ENCODE data around the gene ATP1B1. TPM values are rescaled to one million over a fixed set of nuclear protein-coding genes. Genes with fewer than 3 reads are reported as not detected.

The ATP1B1 gene
- total and polyA plus RNA-seq, 2 of the 8 experiments (the other 6 are each of a cell fraction or from before 2014, with no cell fraction given), result 16.3 to 76.5 TPM

DNA sequence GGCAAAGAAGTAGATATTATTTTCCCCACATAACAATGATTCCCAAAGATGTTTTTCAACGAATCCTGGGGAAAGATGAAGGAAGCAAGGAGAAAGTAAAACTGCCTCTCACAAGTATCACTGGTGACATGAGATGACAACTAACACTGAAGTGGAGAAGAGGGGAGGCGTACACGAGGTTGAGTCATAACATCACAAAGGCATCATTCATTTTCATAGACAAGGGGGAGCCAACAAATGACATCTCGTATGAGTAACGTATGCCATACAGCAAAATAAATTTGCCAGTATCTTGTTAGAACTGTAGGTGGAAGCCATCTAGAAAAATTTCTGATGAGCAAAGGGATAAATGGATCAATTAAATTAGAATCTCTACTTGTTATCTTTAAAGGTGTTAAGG, 56.6 kb downstream of the ATP1B1 start:
- Histone ChIP-seq H4K5ac (ENCODE audit: insufficient read length, low read depth, low read length) (no peak overlapping the region), H3K79me2 (ENCODE audit: control insufficient read depth in 1 of 2, insufficient read depth in 2 of 2, low read length in 2 of 2) (no peaks in the 10 kb centered on the region), H2AK5ac (ENCODE audit: low read depth, low read length) (no peak overlapping the region), H3K23me2 (ENCODE audit: low read depth, low read length) (no peaks in the 10 kb centered on the region), H3K9me3 (ENCODE audit: insufficient read depth in 2 of 2, low read depth in 1 of 2, low read length in 1 of 2) (no peaks in the 10 kb centered on the region), H3K79me1 (ENCODE audit: low read depth, low read length) (no peaks in the 10 kb centered on the region), H3K18ac (ENCODE audit: extremely low read depth, low read length) (no peak overlapping the region), H3K56ac (replicated peaks; ENCODE audit: insufficient read length, low read depth, low read length) (no peak overlapping the region), H3K9ac (replicated peaks in 1 of 4; ENCODE audit: extremely low read depth in 1 of 4, low read depth in 3 of 4, low read length in 3 of 4) (no peak overlapping the region), H3K27me3 (replicated peaks in 1 of 4; ENCODE audit: control insufficient read depth in 3 of 4, extremely low read depth in 1 of 4, insufficient read depth in 3 of 4, low read length in 3 of 4) (no peaks in the 10 kb centered on the region), H4K20me1 (replicated peaks in 1 of 2; ENCODE audit: control insufficient read depth in 1 of 2, insufficient read depth in 2 of 2, low read length in 2 of 2) (no peaks in the 10 kb centered on the region), H3K4me3 (ENCODE audit: extremely low read depth in 1 of 4, insufficient read depth in 2 of 4, low read depth in 3 of 4, low read length in 4 of 4) (no peak overlapping the region), H4K91ac (replicated peaks; ENCODE audit: insufficient read length, low read length) (no peak overlapping the region), H3K27ac (ENCODE audit: low read depth, low read length) (no peak overlapping the region), H2BK5ac (ENCODE audit: low read depth, low read length) (no peak overlapping the region), H3K14ac (ENCODE audit: insufficient read length) (no peak overlapping the region), H2AFZ (ENCODE audit: low read length) (no peak overlapping the region), H2BK20ac (ENCODE audit: low read length) (no peak overlapping the region), H3K36me3 (ENCODE audit: control insufficient read depth in 2 of 4, insufficient read depth in 4 of 4, low read length in 3 of 4) (no peaks in the 10 kb centered on the region), H2BK120ac (replicated peaks; ENCODE audit: low read depth, low read length) (no peak overlapping the region), H3K4me1 (replicated peaks in 1 of 4; ENCODE audit: control insufficient read depth in 3 of 4, insufficient read depth in 4 of 4, low read length in 3 of 4) (peaks cover 0 to 3% (median 0%) of the 10 kb centered on the region in 4 experiments; a peak in 1 of 7 replicates), H2BK12ac (ENCODE audit: low read depth, low read length) (no peak overlapping the region), H2BK15ac (ENCODE audit: low read length) (no peak overlapping the region), H3K4ac (replicated peaks; ENCODE audit: insufficient read length, low read depth, low read length) (no peak overlapping the region), H4K8ac (ENCODE audit: extremely low read depth, insufficient read depth, low read length) (no peak overlapping the region), H3K4me2 (ENCODE audit: insufficient read depth in 1 of 2, low read depth in 2 of 2, low read length in 2 of 2) (no peak overlapping the region), H3K23ac (ENCODE audit: insufficient read length) (no peak overlapping the region)
- TF ChIP-seq POU5F1 (IDR thresholded peaks at IDR 0.05; ENCODE audit: low read depth, low read length), result no peak
- no peak for TF ChIP-seq RAD21 (IDR thresholded peaks at IDR 0.05 in 1 of 2, conservative IDR thresholded peaks at IDR 0.05 in 1 of 2; ENCODE audit: low read depth in 2 of 2, low read length in 2 of 2)
- no peak for TF ChIP-seq CHD1 (IDR thresholded peaks at IDR 0.05; ENCODE audit: low read depth, low read length)
- TF ChIP-seq SAP30 (IDR thresholded peaks at IDR 0.05; ENCODE audit: insufficient read depth, insufficient replicate concordance, low read length), result no peak
- no peak for TF ChIP-seq EZH2 (IDR thresholded peaks at IDR 0.05; ENCODE audit: low read depth, low read length, severe bottlenecking)
- TF ChIP-seq CBX5 (IDR thresholded peaks at IDR 0.05; ENCODE audit: low read depth, low read length), result no peak
- no peak for TF ChIP-seq EP300 (IDR thresholded peaks at IDR 0.05; ENCODE audit: borderline replicate concordance in 1 of 2, low read depth in 2 of 2, low read length in 2 of 2)
- no peak for TF ChIP-seq MAFK (IDR thresholded peaks at IDR 0.05; ENCODE audit: low read depth, low read length)
- TF ChIP-seq SP1 (IDR thresholded peaks at IDR 0.05; ENCODE audit: low read depth, low read length), result no peak
- TF ChIP-seq RBBP5 (IDR thresholded peaks at IDR 0.05; ENCODE audit: borderline replicate concordance, low read depth, low read length), result no peak
- no peak for DNase-seq (ENCODE audit: low read depth in 1 of 2, low spot score in 2 of 2)
- ChIA-PET POLR2A (ENCODE audit: partially characterized antibody) (no interaction called here), CTCF (ENCODE audit: partially characterized antibody) (no interaction called here)
- 95% methylated on average over 5 of the region's 5 CpGs; no CpG with 5 or more reads in 1 of the 2 experiments for WGBS, 2 experiments (ENCODE audit: extremely low coverage in 1 of 2, insufficient coverage in 1 of 2, insufficient read length in 1 of 2, insufficient replicate concordance in 2 of 2, low coverage in 1 of 2, low lambda C conversion rate in 2 of 2, missing lambda C conversion rate in 1 of 2)
- FAIRE-seq, result no peak

All from H1 (cell line).